K562 (cell line): Measurements from ENCODE around the gene DPAGT1. TPM values are rescaled to one million over a fixed set of nuclear protein-coding genes. Genes with fewer than 3 reads are reported as not detected.

Source experiments
- ARHGAP35 ChIP-seq: fragments of 450-650 bp; IDR thresholded peaks from 2 replicates; pipeline ENCODE4 v1.6.1; 2018; ENCODE audit not compliant: partially characterized antibody
- C11orf30 ChIP-seq: fragments of 450-650 bp; IDR thresholded peaks from 2 replicates; pipeline ENCODE4 v1.6.1; 2016; ENCODE audit warnings: low read depth, mild to moderate bottlenecking
- CHD1 ChIP-seq: fragments of 200-600 bp; sonication (generic); IDR thresholded peaks from one replicate; pipeline ENCODE4 v1.6.1; 2012; ENCODE audit warnings: mild to moderate bottlenecking, moderate library complexity, low read length, inconsistent platforms
- ESRRB ChIP-seq: fragments of 250-450 bp; sonication (Bioruptor Pico); IDR thresholded peaks from 2 replicates; pipeline ENCODE4 v1.5.0; 2020; ENCODE audit warnings: mild to moderate bottlenecking, moderate library complexity, borderline replicate concordance
- NFATC3 ChIP-seq: fragments of 450-650 bp; IDR thresholded peaks from 2 replicates; pipeline ENCODE4 v1.6.1; 2017; ENCODE audit warnings: mild to moderate bottlenecking
- NR2C2 ChIP-seq, 2 experiments: fragments of 200-800 bp in 1 of 2; sonication (Bioruptor generic) in 1 of 2; sonication (generic) in 1 of 2; formaldehyde crosslinking in 1 of 2; IDR thresholded peaks; 2 replicates each; pipeline versions ENCODE4 v1.6.1 to v1.8.0; 2016 to 2022; ENCODE audit warnings: mild to moderate bottlenecking in 1 of 2, missing compliant biosample characterization in 1 of 2, missing genetic modification characterization in 1 of 2, missing genetic modification reagents in 1 of 2
- SP1 ChIP-seq: sonication (generic); formaldehyde crosslinking; IDR thresholded peaks from 2 replicates; pipeline ENCODE4 v1.8.1; 2022; ENCODE audit warnings: mild to moderate bottlenecking, missing genetic modification reagents
- TSC22D4 ChIP-seq: fragments of 450-650 bp; IDR thresholded peaks from 2 replicates; pipeline ENCODE4 v1.6.1; 2016; ENCODE audit warnings: missing genetic modification characterization, missing biosample characterization, control low read depth
- U2AF2 ChIP-seq: fragments of 200-400 bp; formaldehyde crosslinking; optimal IDR thresholded peaks from 2 replicates; pipeline ENCODE3; 2017; ENCODE audit warnings: low read depth, mild to moderate bottlenecking, low read length
- USF1 ChIP-seq: sonication (generic); formaldehyde crosslinking; IDR thresholded peaks from 2 replicates; pipeline ENCODE4 v1.9.0; 2022; ENCODE audit warnings: mild to moderate bottlenecking, missing genetic modification reagents
- ZNF655 ChIP-seq: fragments of 250-450 bp; sonication (Bioruptor Pico); IDR thresholded peaks from 2 replicates; pipeline ENCODE4 v1.5.0; 2021
- polyA plus RNA-seq, 8 experiments: library from polyadenylated mRNA; depleted of rRNA in 4 of 8; stranded (reverse) in 5 of 8; unstranded in 3 of 8; fragments of >200 nt; fragmentation: Nextera tagmentation in 2 of 8; fragmentation: Illumina TruSeq in 1 of 8; extraction: Ambion mirVana in 2 of 8; extraction: Trizol in 1 of 8; gene quantifications; 2 replicates each; pipeline versions ENCODE4 v1.2.1 to v1.2.3, GENCODE V29; 2011 to 2014; ENCODE audit warnings: inconsistent platforms in 1 of 8, missing spikeins in 1 of 8
- total RNA-seq, 7 experiments: library from RNA; depleted of rRNA in 6 of 7; stranded (reverse); fragments of >200 nt in 6 of 7; fragmentation: Illumina TruSeq in 2 of 7; extraction: Trizol in 2 of 7; gene quantifications; 2 replicates each; pipeline versions ENCODE4 v1.2.1 to v1.2.3, GENCODE V29; 2011 to 2021; ENCODE audit warnings: low replicate concordance in 1 of 7
- TF ChIP-seq, protein P1 (sequence below): fragments of 200-800 bp; sonication (Bioruptor generic); IDR thresholded peaks from 2 replicates; pipeline ENCODE4 v1.6.1; 2017; ENCODE audit warnings: missing genetic modification characterization, missing compliant biosample characterization
- TF ChIP-seq, protein P2 (sequence below), 2 experiments: fragments of 450-650 bp; IDR thresholded peaks; 2 replicates each; pipeline ENCODE4 v1.6.1; 2016; ENCODE audit warnings: mild to moderate bottlenecking in 2 of 2, borderline replicate concordance in 1 of 2, low read depth in 1 of 2, moderate library complexity in 1 of 2

DPAGT1 gene
- total and polyA plus RNA-seq, 9 of the 15 experiments (the other 6 are each of a cell fraction or from before 2014, with no cell fraction given): 29.9 to 135 (median 85.0) TPM

DNA sequence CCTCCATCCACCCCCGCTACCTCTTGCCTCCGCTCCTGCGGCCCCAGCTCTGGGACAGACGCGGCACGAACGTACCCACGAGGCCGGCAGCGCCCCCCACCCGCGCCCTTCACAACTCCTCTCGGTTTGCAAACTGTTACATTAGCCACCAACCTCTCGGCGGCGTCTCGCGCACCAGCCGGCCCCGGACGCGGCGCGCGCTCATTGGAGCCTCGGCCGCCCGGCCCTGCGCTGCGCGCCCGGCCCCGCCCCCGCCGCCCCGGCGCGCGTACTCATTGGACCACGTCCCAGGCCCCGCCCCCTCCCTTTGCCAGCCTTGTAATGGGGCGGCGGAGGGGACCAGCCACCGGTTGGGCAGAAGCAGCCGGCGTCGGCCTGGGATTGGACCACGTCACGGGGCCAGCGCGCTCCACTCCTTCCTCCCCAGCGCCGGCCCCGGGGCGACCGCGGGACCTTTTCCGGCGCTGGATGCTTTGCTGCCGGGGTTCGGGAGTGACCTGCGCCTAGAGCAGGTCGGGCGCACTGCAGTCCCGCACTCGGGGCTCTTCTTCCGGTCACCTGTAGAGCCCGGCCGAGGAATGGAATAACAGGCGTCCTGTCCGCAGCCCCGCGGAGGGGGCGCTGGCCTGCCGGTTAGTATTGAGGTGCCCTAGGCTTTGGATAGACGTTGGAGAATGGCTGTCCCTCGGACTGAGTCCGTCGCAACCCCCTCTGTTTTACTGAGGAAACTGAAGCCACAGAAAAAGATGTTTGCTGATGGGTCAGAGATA is 44.5 kb downstream of the DPAGT1 start, which contains the start of gene HYOU1 (continued):
- TF ChIP-seq C11orf30 (peak; percentile 75), NFATC3 (no peak), NR2C2 (CRISPR knock-in tag; IDR thresholded peaks at IDR 0.05) (no peak), NR2C2 (tag; IDR thresholded peaks at IDR 0.05) (peak; percentile 95), SP1 (CRISPR knock-in tag) (peak; percentile 3; the same call in 1 of the 2 replicates), ESRRB (no peak), U2AF2 (no peak), USF1 (CRISPR knock-in tag) (peak; percentile 57; the same call in 1 of the 2 replicates), ARHGAP35 (no peak), TSC22D4 (tag) (no peak), ZNF655 (CRISPR knock-in tag) (no peak), CHD1 (no peak)
- TF ChIP-seq, protein P1, sequence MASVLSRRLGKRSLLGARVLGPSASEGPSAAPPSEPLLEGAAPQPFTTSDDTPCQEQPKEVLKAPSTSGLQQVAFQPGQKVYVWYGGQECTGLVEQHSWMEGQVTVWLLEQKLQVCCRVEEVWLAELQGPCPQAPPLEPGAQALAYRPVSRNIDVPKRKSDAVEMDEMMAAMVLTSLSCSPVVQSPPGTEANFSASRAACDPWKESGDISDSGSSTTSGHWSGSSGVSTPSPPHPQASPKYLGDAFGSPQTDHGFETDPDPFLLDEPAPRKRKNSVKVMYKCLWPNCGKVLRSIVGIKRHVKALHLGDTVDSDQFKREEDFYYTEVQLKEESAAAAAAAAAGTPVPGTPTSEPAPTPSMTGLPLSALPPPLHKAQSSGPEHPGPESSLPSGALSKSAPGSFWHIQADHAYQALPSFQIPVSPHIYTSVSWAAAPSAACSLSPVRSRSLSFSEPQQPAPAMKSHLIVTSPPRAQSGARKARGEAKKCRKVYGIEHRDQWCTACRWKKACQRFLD (CRISPR knock-in tag): peak; percentile 80
- TF ChIP-seq, protein P2, sequence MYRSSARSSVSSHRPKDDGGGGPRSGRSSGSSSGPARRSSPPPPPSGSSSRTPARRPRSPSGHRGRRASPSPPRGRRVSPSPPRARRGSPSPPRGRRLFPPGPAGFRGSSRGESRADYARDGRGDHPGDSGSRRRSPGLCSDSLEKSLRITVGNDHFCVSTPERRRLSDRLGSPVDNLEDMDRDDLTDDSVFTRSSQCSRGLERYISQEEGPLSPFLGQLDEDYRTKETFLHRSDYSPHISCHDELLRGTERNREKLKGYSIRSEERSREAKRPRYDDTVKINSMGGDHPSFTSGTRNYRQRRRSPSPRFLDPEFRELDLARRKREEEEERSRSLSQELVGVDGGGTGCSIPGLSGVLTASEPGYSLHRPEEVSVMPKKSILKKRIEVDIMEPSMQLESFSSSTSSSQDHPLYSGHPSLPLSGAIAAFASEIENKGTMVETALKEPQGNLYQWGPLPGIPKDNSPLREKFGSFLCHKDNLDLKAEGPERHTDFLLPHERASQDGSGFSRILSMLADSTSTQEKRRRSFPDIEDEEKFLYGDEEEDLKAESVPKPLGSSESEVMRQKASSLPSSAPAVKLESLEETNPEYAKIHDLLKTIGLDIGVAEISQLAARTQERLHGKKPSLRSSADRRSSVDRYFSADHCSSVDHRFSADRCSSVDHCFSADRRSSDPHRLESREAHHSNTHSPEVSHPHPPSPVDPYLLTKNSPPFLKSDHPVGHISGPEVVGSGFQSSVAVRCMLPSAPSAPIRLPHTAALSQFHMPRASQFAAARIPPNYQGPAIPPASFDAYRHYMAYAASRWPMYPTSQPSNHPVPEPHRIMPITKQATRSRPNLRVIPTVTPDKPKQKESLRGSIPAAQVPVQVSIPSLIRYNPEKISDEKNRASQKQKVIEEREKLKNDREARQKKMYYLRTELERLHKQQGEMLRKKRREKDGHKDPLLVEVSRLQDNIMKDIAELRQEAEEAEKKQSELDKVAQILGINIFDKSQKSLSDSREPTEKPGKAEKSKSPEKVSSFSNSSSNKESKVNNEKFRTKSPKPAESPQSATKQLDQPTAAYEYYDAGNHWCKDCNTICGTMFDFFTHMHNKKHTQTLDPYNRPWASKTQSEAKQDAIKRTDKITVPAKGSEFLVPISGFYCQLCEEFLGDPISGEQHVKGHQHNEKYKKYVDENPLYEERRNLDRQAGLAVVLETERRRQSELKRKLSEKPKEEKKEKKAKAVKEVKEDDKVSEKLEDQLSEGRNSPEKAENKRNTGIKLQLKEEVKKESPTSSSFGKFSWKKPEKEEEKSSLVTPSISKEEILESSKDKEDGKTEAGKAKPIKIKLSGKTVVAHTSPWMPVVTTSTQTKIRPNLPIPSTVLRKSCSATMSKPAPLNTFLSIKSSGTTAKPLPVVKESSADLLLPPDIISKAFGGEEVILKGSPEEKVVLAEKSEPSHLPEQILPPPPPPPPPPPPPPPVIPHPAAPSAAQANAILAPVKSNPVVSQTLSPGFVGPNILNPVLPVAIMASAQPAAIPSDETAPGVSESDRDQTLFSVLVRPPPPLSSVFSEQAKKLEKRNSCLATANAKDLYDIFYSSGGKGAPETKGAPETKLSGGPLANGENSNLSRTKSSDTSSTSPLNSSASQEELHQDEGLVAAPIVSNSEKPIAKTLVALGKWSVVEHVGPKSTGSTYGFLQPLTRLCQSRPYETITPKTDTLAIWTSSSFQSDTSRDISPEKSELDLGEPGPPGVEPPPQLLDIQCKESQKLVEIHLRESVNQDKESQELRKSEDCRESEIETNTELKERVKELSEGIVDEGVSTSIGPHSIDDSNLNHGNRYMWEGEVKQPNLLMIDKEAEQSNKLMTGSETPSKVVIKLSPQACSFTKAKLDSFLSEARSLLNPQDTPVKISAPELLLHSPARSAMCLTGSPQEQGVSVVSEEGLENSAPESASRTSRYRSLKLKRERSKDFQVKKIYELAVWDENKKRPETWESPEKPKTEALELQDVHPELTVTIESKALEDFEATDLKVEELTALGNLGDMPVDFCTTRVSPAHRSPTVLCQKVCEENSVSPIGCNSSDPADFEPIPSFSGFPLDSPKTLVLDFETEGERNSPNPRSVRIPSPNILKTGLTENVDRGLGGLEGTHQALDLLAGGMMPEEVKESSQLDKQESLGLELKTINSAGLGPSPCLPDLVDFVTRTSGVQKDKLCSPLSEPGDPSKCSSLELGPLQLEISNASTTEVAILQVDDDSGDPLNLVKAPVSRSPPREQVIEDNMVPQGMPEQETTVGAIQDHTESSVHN (IDR thresholded peaks at IDR 0.05; ENCODE audit: borderline replicate concordance in 1 of 2, low read depth in 1 of 2): no peak
